SU-DHL-6 (cell line): Measurements from ENCODE around the gene HNF1B.

Source experiments
- EZH2phosphoT487 ChIP-seq: fragments of 200-600 bp; sonication (generic), shearing (Covaris generic); conservative IDR thresholded peaks from 2 replicates; pipeline ENCODE4 v1.6.1; 2018; ENCODE audit warnings: mild to moderate bottlenecking, antibody characterized with exemption, low read length, moderate library complexity, mixed read lengths
- TF ChIP-seq, protein P1 (sequence below): fragments of 200-600 bp; sonication (generic); IDR thresholded peaks from one replicate; pipeline ENCODE4 v1.5.1; 2017; ENCODE audit warnings: antibody characterized with exemption, mild to moderate bottlenecking, low read length, moderate library complexity; ENCODE audit not compliant: insufficient read depth, poor library complexity, severe bottlenecking

DNA sequence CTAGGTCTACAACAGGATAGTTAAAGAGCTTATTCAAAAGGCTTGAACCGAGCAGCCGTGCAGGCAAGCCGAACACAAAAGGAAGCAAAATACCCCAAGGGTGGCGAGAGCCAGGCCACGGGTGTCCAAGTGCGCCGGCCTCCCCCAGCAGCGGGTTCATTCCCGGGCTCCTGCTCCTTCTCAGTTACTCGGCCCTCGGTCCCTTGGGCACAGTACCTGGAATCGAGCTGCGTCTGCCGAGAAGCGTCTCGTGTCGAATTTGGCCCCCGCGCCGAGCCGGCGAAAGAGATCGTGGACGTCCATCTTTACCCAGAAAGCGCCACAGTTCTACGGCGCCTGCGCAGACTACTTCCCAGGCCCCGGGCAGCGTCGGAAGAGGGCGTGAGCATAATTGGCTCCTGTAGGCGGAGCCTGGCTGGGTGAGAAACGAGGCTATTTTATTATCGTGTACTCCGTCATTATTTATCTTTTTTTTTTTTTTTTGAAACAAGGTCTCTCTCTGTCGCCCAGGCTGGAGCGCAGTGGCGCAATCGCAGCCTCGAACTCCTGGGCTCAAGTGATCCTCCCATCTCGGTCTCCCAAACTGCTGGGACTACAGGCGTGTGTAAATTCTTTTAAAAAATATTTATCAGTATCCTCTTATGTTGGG is 101.6 kb downstream of the HNF1B start, which contains the start of gene DDX52:
- TF ChIP-seq, protein P1, sequence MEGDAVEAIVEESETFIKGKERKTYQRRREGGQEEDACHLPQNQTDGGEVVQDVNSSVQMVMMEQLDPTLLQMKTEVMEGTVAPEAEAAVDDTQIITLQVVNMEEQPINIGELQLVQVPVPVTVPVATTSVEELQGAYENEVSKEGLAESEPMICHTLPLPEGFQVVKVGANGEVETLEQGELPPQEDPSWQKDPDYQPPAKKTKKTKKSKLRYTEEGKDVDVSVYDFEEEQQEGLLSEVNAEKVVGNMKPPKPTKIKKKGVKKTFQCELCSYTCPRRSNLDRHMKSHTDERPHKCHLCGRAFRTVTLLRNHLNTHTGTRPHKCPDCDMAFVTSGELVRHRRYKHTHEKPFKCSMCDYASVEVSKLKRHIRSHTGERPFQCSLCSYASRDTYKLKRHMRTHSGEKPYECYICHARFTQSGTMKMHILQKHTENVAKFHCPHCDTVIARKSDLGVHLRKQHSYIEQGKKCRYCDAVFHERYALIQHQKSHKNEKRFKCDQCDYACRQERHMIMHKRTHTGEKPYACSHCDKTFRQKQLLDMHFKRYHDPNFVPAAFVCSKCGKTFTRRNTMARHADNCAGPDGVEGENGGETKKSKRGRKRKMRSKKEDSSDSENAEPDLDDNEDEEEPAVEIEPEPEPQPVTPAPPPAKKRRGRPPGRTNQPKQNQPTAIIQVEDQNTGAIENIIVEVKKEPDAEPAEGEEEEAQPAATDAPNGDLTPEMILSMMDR, result no peak
- TF ChIP-seq EZH2phosphoT487, result no peak
